ENCODE data around the gene CMTM5. TPM values are rescaled to one million over a fixed set of nuclear protein-coding genes. Genes with fewer than 3 reads are reported as not detected.
A peak's percentile ranks its signal among the peaks of the same experiment; 100 is the strongest.

Gene CMTM5
- total and polyA plus RNA-seq, 4 donors: 33.9 to 78.2 (median 59.2) TPM

- peaks cover 31% of the 10 kb centered on the region for H3K36me3 ChIP-seq (ENCODE audit: control insufficient read depth, insufficient read depth, low read length)
Measured at GRCh38 chr14:23356662-23357061, 20.2 kb upstream of the CMTM5 start.

GRCh38 chr14:23357261-23357660 lies 19.6 kb upstream of the CMTM5 start:
- peaks cover 30% of the 10 kb centered on the region for H3K4me1 ChIP-seq (ENCODE audit: control insufficient read depth, insufficient read depth, low read length)
- DNase-seq (ENCODE audit: low read depth in 4 of 6, low spot score in 6 of 6): no peak
- 90% methylated on average over 8 of the region's 8 CpGs for WGBS (ENCODE audit: insufficient coverage)
- H3K4me3 ChIP-seq (ENCODE audit: low read depth, low read length): no peak overlapping the region
- H3K27ac ChIP-seq (ENCODE audit: low read depth, low read length): no peak overlapping the region
- H3K27me3 ChIP-seq (ENCODE audit: control insufficient read depth, insufficient read depth, low read length): no peaks in the 10 kb centered on the region
- peaks cover 31% of the 10 kb centered on the region for H3K36me3 ChIP-seq (ENCODE audit: control insufficient read depth, insufficient read depth, low read length)
- H3K9me3 ChIP-seq (ENCODE audit: control insufficient read depth, insufficient read depth, low read length): no peaks in the 10 kb centered on the region

More at GRCh38 chr14:23356662-23357061, 20.2 kb upstream of the CMTM5 start:
- Histone ChIP-seq H3K27ac (ENCODE audit: low read depth, low read length) (no peak overlapping the region), H3K9me3 (ENCODE audit: control insufficient read depth, insufficient read depth, low read length) (no peaks in the 10 kb centered on the region), H3K4me1 (ENCODE audit: control insufficient read depth, insufficient read depth, low read length) (peaks cover 31% of the 10 kb centered on the region), H3K27me3 (ENCODE audit: control insufficient read depth, insufficient read depth, low read length) (no peaks in the 10 kb centered on the region), H3K4me3 (ENCODE audit: low read depth, low read length) (no peak overlapping the region)
- DNase-seq (ENCODE audit: low read depth in 4 of 6, low spot score in 6 of 6): no peak
- WGBS (ENCODE audit: insufficient coverage): 97% methylated on average over 4 of the region's 4 CpGs

- Histone ChIP-seq H3K27me3 (ENCODE audit: control insufficient read depth, insufficient read depth, low read length) (no peaks in the 10 kb centered on the region), H3K36me3 (ENCODE audit: control insufficient read depth, insufficient read depth, low read length) (peaks cover 31% of the 10 kb centered on the region), H3K4me3 (ENCODE audit: low read depth, low read length) (no peak overlapping the region), H3K9me3 (ENCODE audit: control insufficient read depth, insufficient read depth, low read length) (no peaks in the 10 kb centered on the region), H3K4me1 (ENCODE audit: control insufficient read depth, insufficient read depth, low read length) (peaks cover 35% of the 10 kb centered on the region), H3K27ac (ENCODE audit: low read depth, low read length) (peak overlapping the region; percentile 3)
- DNase-seq (ENCODE audit: low read depth in 4 of 6, low spot score in 6 of 6): no peak
- WGBS (ENCODE audit: insufficient coverage): 100% methylated on average over 1 of the region's 3 CpGs
Measured at GRCh38 chr14:23358042-23358441, 18.8 kb upstream of the CMTM5 start.

GRCh38 chr14:23358553-23359166 lies 18.2 kb upstream of the CMTM5 start:
- Histone ChIP-seq H3K27ac (ENCODE audit: low read depth, low read length) (no peak overlapping the region), H3K4me3 (ENCODE audit: low read depth, low read length) (no peak overlapping the region), H3K4me1 (ENCODE audit: control insufficient read depth, insufficient read depth, low read length) (peaks cover 39% of the 10 kb centered on the region), H3K27me3 (ENCODE audit: control insufficient read depth, insufficient read depth, low read length) (no peaks in the 10 kb centered on the region), H3K9me3 (ENCODE audit: control insufficient read depth, insufficient read depth, low read length) (no peaks in the 10 kb centered on the region), H3K36me3 (ENCODE audit: control insufficient read depth, insufficient read depth, low read length) (peaks cover 31% of the 10 kb centered on the region)
- DNase-seq (ENCODE audit: low read depth in 4 of 6, low spot score in 6 of 6): peak in 1 of 6 donors; percentile 38
- 86% methylated on average over 7 of the region's 12 CpGs for WGBS (ENCODE audit: insufficient coverage)

GRCh38 chr14:23359167-23359626 lies 17.6 kb upstream of the CMTM5 start:
- DNase-seq (ENCODE audit: low read depth in 4 of 6, low spot score in 6 of 6): no peak
- Histone ChIP-seq H3K27ac (ENCODE audit: low read depth, low read length) (no peak overlapping the region), H3K36me3 (ENCODE audit: control insufficient read depth, insufficient read depth, low read length) (peaks cover 31% of the 10 kb centered on the region), H3K4me3 (ENCODE audit: low read depth, low read length) (no peak overlapping the region), H3K27me3 (ENCODE audit: control insufficient read depth, insufficient read depth, low read length) (peaks cover under 1% of the 10 kb centered on the region), H3K9me3 (ENCODE audit: control insufficient read depth, insufficient read depth, low read length) (no peaks in the 10 kb centered on the region), H3K4me1 (ENCODE audit: control insufficient read depth, insufficient read depth, low read length) (peaks cover 45% of the 10 kb centered on the region)
- WGBS (ENCODE audit: insufficient coverage): 84% methylated on average over 9 of the region's 11 CpGs

DNA sequence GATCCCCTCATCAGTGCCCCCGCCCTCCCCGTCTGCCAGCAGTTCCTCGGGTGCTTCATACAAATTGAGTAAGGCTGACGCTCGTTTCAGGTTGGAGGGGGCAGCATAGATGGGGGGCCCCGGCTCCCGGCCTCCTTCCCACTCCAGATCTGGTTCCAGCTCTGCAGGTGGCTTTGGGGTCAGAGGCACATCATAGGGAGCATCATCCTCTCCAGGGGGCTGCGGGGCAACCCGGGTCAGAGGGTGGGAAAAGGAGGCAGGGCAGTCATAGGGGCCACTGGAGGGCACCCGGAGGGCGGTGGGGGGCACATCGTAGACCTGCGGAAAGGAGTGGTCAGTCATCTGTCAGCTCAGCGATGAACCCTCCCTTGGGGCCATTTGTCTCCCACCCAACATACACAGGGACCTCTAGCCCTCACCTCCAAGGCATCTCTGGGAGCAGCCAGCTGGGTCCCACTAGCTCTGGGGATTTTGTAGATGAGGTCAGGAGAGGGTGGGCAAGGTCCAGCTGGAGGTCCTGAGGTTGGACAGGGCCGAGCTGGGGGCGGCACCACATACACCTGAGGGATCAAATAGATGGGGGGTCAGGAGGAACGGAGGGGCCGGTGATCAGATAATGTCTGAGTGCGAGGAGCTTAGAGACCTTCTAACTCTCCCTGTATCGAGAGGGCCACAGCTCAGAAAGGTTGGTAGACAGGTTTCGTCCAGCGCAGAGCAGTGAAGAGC lies 17.0 kb upstream of the CMTM5 start:
- Histone ChIP-seq H3K27ac (ENCODE audit: low read depth, low read length) (peak overlapping the region; percentile 16), H3K4me1 (ENCODE audit: control insufficient read depth, insufficient read depth, low read length) (peaks cover 52% of the 10 kb centered on the region), H3K27me3 (ENCODE audit: control insufficient read depth, insufficient read depth, low read length) (peaks cover 4% of the 10 kb centered on the region), H3K9me3 (ENCODE audit: control insufficient read depth, insufficient read depth, low read length) (no peaks in the 10 kb centered on the region), H3K36me3 (ENCODE audit: control insufficient read depth, insufficient read depth, low read length) (peaks cover 31% of the 10 kb centered on the region), H3K4me3 (ENCODE audit: low read depth, low read length) (no peak overlapping the region)
- WGBS (ENCODE audit: insufficient coverage): 89% methylated on average over 16 of the region's 22 CpGs
- DNase-seq (ENCODE audit: low read depth in 4 of 6, low spot score in 6 of 6): no peak

DNA sequence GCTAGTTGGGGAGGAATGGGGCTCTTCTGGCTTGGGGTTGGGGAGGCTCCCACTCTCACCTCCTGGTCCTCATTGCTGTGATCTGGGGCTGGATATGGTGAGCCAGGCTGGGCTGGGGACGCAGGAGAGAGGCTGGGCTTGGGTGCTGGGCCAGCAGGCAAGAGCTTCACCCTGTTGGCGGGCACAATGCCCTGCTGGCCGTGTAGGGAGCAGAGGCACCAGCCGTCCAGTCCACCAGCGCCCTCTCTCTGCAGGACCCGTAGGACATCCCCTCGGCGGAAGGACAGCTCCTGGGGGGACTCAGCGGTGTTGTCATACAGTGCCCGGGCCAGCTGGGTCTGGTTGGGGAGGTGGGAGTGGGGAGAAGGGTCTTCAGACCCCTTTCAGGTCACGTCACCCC lies 16.4 kb upstream of the CMTM5 start:
- H3K4me3 ChIP-seq (ENCODE audit: low read depth, low read length): no peak overlapping the region
- H3K9me3 ChIP-seq (ENCODE audit: control insufficient read depth, insufficient read depth, low read length): no peaks in the 10 kb centered on the region
- peaks cover 4% of the 10 kb centered on the region for H3K27me3 ChIP-seq (ENCODE audit: control insufficient read depth, insufficient read depth, low read length)
- DNase-seq (ENCODE audit: low read depth in 4 of 6, low spot score in 6 of 6): no peak
- 69% methylated on average over 10 of the region's 11 CpGs for WGBS (ENCODE audit: insufficient coverage)
- peaks cover 57% of the 10 kb centered on the region for H3K4me1 ChIP-seq (ENCODE audit: control insufficient read depth, insufficient read depth, low read length)
- peak overlapping the region; percentile 79 for H3K27ac ChIP-seq (ENCODE audit: low read depth, low read length)
- H3K36me3 ChIP-seq (ENCODE audit: control insufficient read depth, insufficient read depth, low read length): peaks cover 31% of the 10 kb centered on the region

DNA sequence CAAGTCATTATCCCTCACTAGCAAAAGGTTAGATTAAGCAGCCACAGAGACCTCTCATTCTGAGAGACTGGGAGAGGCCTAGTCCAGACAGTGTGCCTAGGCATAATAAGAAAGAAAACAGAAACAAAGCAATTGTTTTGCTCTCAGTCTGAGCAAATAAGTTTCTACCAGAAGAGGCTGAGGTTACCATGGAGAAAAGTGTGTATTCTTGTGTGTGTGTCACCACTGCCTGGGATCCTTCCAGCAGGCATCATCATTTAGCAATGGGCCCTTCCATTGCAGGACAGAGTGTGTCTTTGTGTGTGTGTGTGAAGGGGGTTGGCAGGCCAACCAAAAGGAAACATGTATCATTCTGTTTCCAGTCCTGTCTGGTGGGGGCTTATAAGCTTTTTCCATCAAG lies 15.5 kb upstream of the CMTM5 start:
- H3K27ac ChIP-seq (ENCODE audit: low read depth, low read length): peak overlapping the region; percentile 79
- peak in 2 of 6 donors; percentile 75 to 76 for DNase-seq (ENCODE audit: low read depth in 4 of 6, low spot score in 6 of 6)
- H3K9me3 ChIP-seq (ENCODE audit: control insufficient read depth, insufficient read depth, low read length): no peaks in the 10 kb centered on the region
- peaks cover 31% of the 10 kb centered on the region for H3K36me3 ChIP-seq (ENCODE audit: control insufficient read depth, insufficient read depth, low read length)
- peaks cover 63% of the 10 kb centered on the region for H3K4me1 ChIP-seq (ENCODE audit: control insufficient read depth, insufficient read depth, low read length)
- peaks cover 4% of the 10 kb centered on the region for H3K27me3 ChIP-seq (ENCODE audit: control insufficient read depth, insufficient read depth, low read length)
- H3K4me3 ChIP-seq (ENCODE audit: low read depth, low read length): no peak overlapping the region

DNA sequence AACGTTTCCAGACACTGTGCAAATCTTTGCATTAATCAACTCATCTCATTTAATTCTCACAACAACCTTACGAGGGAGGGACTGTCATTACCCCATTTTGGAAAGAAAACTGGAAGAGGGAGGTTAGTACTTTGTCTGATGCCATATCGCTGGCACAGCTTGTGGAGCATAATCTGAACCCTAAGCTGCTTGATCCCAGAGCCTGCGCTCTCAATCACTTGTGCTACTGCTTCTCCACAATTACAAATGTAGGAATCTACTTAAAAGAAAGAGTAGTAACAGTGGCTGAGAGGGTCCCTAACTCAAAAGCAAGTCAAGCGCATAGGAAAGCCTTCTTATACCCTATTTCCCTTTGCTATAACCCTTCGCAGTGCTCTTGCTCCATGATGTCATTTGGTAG lies 15.1 kb upstream of the CMTM5 start:
- no peak overlapping the region for H3K4me3 ChIP-seq (ENCODE audit: low read depth, low read length)
- no CpG with 5 or more reads among the region's 6 CpGs for WGBS (ENCODE audit: insufficient coverage)

GRCh38 chr14:23362200-23362599 lies 14.6 kb upstream of the CMTM5 start:
- DNase-seq (ENCODE audit: low read depth in 4 of 6, low spot score in 6 of 6): no peak
- peak overlapping the region; percentile 79 for H3K27ac ChIP-seq (ENCODE audit: low read depth, low read length)
- 50% methylated on average over 1 of the region's 3 CpGs for WGBS (ENCODE audit: insufficient coverage)
- H3K4me3 ChIP-seq (ENCODE audit: low read depth, low read length): no peak overlapping the region
- no peaks in the 10 kb centered on the region for H3K9me3 ChIP-seq (ENCODE audit: control insufficient read depth, insufficient read depth, low read length)
- H3K36me3 ChIP-seq (ENCODE audit: control insufficient read depth, insufficient read depth, low read length): peaks cover 29% of the 10 kb centered on the region
- H3K4me1 ChIP-seq (ENCODE audit: control insufficient read depth, insufficient read depth, low read length): peaks cover 70% of the 10 kb centered on the region
- H3K27me3 ChIP-seq (ENCODE audit: control insufficient read depth, insufficient read depth, low read length): peaks cover 4% of the 10 kb centered on the region

More for the DNA sequence above, 15.1 kb upstream of the CMTM5 start:
- peaks cover 31% of the 10 kb centered on the region for H3K36me3 ChIP-seq (ENCODE audit: control insufficient read depth, insufficient read depth, low read length)
- peak overlapping the region; percentile 79 for H3K27ac ChIP-seq (ENCODE audit: low read depth, low read length)
- peaks cover 4% of the 10 kb centered on the region for H3K27me3 ChIP-seq (ENCODE audit: control insufficient read depth, insufficient read depth, low read length)
- peaks cover 67% of the 10 kb centered on the region for H3K4me1 ChIP-seq (ENCODE audit: control insufficient read depth, insufficient read depth, low read length)
- no peak for DNase-seq (ENCODE audit: low read depth in 4 of 6, low spot score in 6 of 6)
- no peaks in the 10 kb centered on the region for H3K9me3 ChIP-seq (ENCODE audit: control insufficient read depth, insufficient read depth, low read length)
